ENCODE results near the gene MDM2. TPM values are rescaled to one million over a fixed set of nuclear protein-coding genes. Genes with fewer than 3 reads are reported as not detected.

The MDM2 gene
- total and polyA plus RNA-seq, 9 of the 15 experiments (the other 6 are each of a cell fraction or from before 2014, with no cell fraction given) = 13.6 to 100 (median 49.0) TPM

- Histone ChIP-seq H3K4me1 (replicated peaks in 1 of 2; ENCODE audit: control insufficient read depth in 2 of 2, insufficient read depth in 2 of 2, low read length in 2 of 2) (peaks cover 4% of the 10 kb centered on the region in 2 experiments; a peak in 4 of 5 replicates), H3K9ac (ENCODE audit: insufficient read depth in 1 of 2, low read depth in 2 of 2, low read length in 2 of 2) (no peak overlapping the region), H3K9me3 (replicated peaks; ENCODE audit: control insufficient read depth, insufficient read depth, low read depth, low read length) (no peaks in the 10 kb centered on the region), H2AFZ (ENCODE audit: low read depth, low read length) (no peak overlapping the region), H3K36me3 (ENCODE audit: control insufficient read depth, insufficient read depth, low read length) (no peaks in the 10 kb centered on the region), H3K9me1 (ENCODE audit: control insufficient read depth, insufficient read depth, low read length) (no peaks in the 10 kb centered on the region), H3K4me3 (no peak overlapping the region), H3K27me3 (ENCODE audit: control insufficient read depth in 2 of 2, insufficient read depth in 2 of 2, low read length in 2 of 2) (no peaks in the 10 kb centered on the region), H4K20me1 (replicated peaks; ENCODE audit: control insufficient read depth, insufficient read depth, low read length) (no peaks in the 10 kb centered on the region), H3K27ac (ENCODE audit: extremely low read depth, low read depth, low read length) (no peak overlapping the region), H3K4me2 (ENCODE audit: insufficient read depth, low read length) (no peak overlapping the region), H3K79me2 (ENCODE audit: control insufficient read depth, insufficient read depth, low read length) (no peaks in the 10 kb centered on the region)
- ChIA-PET POLR2A (interaction anchor here (0.9 to 1.3 kb wide), 3 partner anchors 13 to 22 kb away, joined by 3 to 10 read pairs (median 3); no protein-coding TSS in a partner anchor), CTCF (ENCODE audit: low intra/inter-chr PET ratio) (no interaction called here)
- DNase-seq (ENCODE audit: extremely low read depth in 1 of 4, low spot score in 3 of 4) = no peak
- TF ChIP-seq GABPB2 (CRISPR knock-in tag; conservative IDR thresholded peaks at IDR 0.05) (no peak), DMBX1 (CRISPR knock-in tag; IDR thresholded peaks at IDR 0.05; ENCODE audit: borderline replicate concordance) (no peak), ZNF316 (IDR thresholded peaks at IDR 0.05) (no peak), HNRNPUL1 (IDR thresholded peaks at IDR 0.05; ENCODE audit: low read length) (no peak), ZNF282 (CRISPR knock-in tag; IDR thresholded peaks at IDR 0.05) (no peak), EP300 (IDR thresholded peaks at IDR 0.05; ENCODE audit: low read length) (no peak), HCFC1 (IDR thresholded peaks at IDR 0.05; ENCODE audit: low read depth, low read length) (no peak)
- in situ Hi-C loops (cut with MboI) (no loop called here), intact Hi-C loops (cut with micrococcal nuclease) (no loop called here)
- no peak for FAIRE-seq
- no TSS peak for BruUV-seq (replicated peaks)
- 35% methylated on average over 2 of the region's 2 CpGs for WGBS (ENCODE audit: insufficient coverage, low coverage, missing lambda C conversion rate)
- ATAC-seq = no peak
Measured at GRCh38 chr12:68785358-68785757, 22.6 kb upstream of the MDM2 start.

GRCh38 chr12:68785823-68786222, 22.2 kb upstream of the MDM2 start:
- no TSS peak for BruUV-seq (replicated peaks)
- intact Hi-C loops (cut with micrococcal nuclease) = no loop called here
- no peak overlapping the region for H3K27ac ChIP-seq (ENCODE audit: extremely low read depth, low read depth, low read length)
- H2AFZ ChIP-seq (ENCODE audit: low read depth, low read length) = no peak overlapping the region
- no peaks in the 10 kb centered on the region for H4K20me1 ChIP-seq (replicated peaks; ENCODE audit: control insufficient read depth, insufficient read depth, low read length)
- H3K9ac ChIP-seq (ENCODE audit: insufficient read depth in 1 of 2, low read depth in 2 of 2, low read length in 2 of 2) = no peak overlapping the region
- no peak overlapping the region for H3K4me2 ChIP-seq (ENCODE audit: insufficient read depth, low read length)
- ChIA-PET POLR2A (interaction anchor here (0.9 to 1.3 kb wide), 3 partner anchors 14 to 21 kb away, joined by 3 to 10 read pairs (median 3); no protein-coding TSS in a partner anchor), CTCF (ENCODE audit: low intra/inter-chr PET ratio) (no interaction called here)
- WGBS (ENCODE audit: insufficient coverage, low coverage, missing lambda C conversion rate) = 43% methylated on average over 5 of the region's 5 CpGs
- ATAC-seq = no peak
- in situ Hi-C loops (cut with MboI) = no loop called here
- no peaks in the 10 kb centered on the region for H3K79me2 ChIP-seq (ENCODE audit: control insufficient read depth, insufficient read depth, low read length)
- no peaks in the 10 kb centered on the region for H3K9me1 ChIP-seq (ENCODE audit: control insufficient read depth, insufficient read depth, low read length)
- H3K9me3 ChIP-seq (replicated peaks; ENCODE audit: control insufficient read depth, insufficient read depth, low read depth, low read length) = no peaks in the 10 kb centered on the region
- H3K4me3 ChIP-seq = no peak overlapping the region
- no peaks in the 10 kb centered on the region for H3K36me3 ChIP-seq (ENCODE audit: control insufficient read depth, insufficient read depth, low read length)
- FAIRE-seq = no peak
- peaks cover 4% of the 10 kb centered on the region in 2 experiments; a peak in 4 of 5 replicates for H3K4me1 ChIP-seq (replicated peaks in 1 of 2; ENCODE audit: control insufficient read depth in 2 of 2, insufficient read depth in 2 of 2, low read length in 2 of 2)
- no peak for DNase-seq (ENCODE audit: extremely low read depth in 1 of 4, low spot score in 3 of 4)
- no peaks in the 10 kb centered on the region for H3K27me3 ChIP-seq (ENCODE audit: control insufficient read depth in 2 of 2, insufficient read depth in 2 of 2, low read length in 2 of 2)
- no peak for TF ChIP-seq NCOA1 (IDR thresholded peaks at IDR 0.05; ENCODE audit: low read depth)
- TF ChIP-seq PRDM10 (IDR thresholded peaks at IDR 0.05; ENCODE audit: partially characterized antibody) = no peak
- no peak for TF ChIP-seq SIN3B (IDR thresholded peaks at IDR 0.05; ENCODE audit: low read depth)
- no peak for TF ChIP-seq GTF2B (IDR thresholded peaks at IDR 0.05; ENCODE audit: extremely low read depth, insufficient read length)
- no peak for TF ChIP-seq POLR2G (IDR thresholded peaks at IDR 0.05; ENCODE audit: low read depth, low read length)
- TF ChIP-seq ZNF3 (CRISPR knock-in tag; IDR thresholded peaks at IDR 0.05) = no peak
- no peak for TF ChIP-seq MAFF (IDR thresholded peaks at IDR 0.05; ENCODE audit: low read length)

Data from K562 (cell line).